Measurements from ENCODE around the gene PRR5L. TPM values are rescaled to one million over a fixed set of nuclear protein-coding genes. Genes with fewer than 3 reads are reported as not detected.
"Not testable (repeated sequence)": the region's sequence is repeated elsewhere in the genome, so short reads cannot be mapped to it uniquely, and the experiment has no call there.

Gene PRR5L
- total RNA-seq, 1 donor from 2014 or later, result 6.7 TPM

DNA sequence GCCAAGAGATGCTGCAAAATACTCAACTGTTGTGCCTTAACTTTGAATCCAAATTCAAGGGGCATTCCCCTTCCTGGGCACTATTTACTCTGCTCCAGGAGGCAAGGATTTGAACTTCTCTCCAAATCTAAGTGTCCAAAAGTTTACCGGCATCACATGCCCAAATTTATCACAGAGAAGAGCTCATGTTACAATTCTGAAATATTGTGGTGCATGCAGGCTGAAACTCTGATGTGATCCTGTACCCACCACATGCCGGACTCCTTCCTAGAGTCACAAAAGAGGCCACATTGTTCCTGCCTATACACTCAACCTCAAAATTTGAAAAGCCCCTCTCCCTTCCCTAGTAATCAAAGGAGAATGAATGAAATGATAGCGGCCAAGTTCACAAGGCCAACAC is 212.7 kb downstream of the PRR5L start:
- Mint-ChIP-seq H3K27ac (peak overlapping the region; percentile 99), H3K36me3 (peaks cover 4% of the 10 kb centered on the region), H3K9me3 (peaks cover 8% of the 10 kb centered on the region), H3K27me3 (ENCODE audit: low read depth) (peaks cover 3% of the 10 kb centered on the region), H3K4me3 (peak overlapping the region; percentile 100), H3K4me1 (peaks cover 30% of the 10 kb centered on the region)
- DNase-seq (ENCODE audit: low spot score in 2 of 2, unreplicated experiment in 2 of 2), result no peak
- TF ChIP-seq, protein P1, sequence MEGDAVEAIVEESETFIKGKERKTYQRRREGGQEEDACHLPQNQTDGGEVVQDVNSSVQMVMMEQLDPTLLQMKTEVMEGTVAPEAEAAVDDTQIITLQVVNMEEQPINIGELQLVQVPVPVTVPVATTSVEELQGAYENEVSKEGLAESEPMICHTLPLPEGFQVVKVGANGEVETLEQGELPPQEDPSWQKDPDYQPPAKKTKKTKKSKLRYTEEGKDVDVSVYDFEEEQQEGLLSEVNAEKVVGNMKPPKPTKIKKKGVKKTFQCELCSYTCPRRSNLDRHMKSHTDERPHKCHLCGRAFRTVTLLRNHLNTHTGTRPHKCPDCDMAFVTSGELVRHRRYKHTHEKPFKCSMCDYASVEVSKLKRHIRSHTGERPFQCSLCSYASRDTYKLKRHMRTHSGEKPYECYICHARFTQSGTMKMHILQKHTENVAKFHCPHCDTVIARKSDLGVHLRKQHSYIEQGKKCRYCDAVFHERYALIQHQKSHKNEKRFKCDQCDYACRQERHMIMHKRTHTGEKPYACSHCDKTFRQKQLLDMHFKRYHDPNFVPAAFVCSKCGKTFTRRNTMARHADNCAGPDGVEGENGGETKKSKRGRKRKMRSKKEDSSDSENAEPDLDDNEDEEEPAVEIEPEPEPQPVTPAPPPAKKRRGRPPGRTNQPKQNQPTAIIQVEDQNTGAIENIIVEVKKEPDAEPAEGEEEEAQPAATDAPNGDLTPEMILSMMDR (IDR thresholded peaks at IDR 0.05; ENCODE audit: unreplicated experiment), result no peak

DNA sequence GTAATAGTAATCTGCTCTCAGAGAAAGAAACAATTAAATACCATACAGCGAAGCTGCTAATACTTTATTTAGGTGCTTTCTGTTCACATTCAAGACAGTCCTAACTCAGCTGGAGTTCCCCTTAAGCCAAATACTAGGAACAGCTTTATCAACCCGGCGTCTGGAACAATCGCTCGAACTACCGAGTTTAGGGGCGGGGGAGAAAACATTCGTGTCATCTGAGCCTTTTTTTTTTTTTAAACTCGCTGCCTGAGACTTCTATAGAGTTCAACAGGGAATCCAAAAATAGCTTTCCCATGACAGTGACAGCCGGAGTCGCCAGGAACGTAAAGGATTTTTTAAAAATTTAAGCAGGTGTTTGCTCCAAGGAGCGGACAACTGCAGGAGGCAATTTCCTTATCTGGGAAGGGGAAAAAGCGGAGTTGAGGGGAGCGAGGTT is 213.1 kb downstream of the PRR5L start:
- TF ChIP-seq, protein P1 (IDR thresholded peaks at IDR 0.05; ENCODE audit: unreplicated experiment), result no peak
- Mint-ChIP-seq H3K4me1 (peaks cover 30% of the 10 kb centered on the region), H3K27me3 (ENCODE audit: low read depth) (peaks cover 7% of the 10 kb centered on the region), H3K36me3 (peaks cover 3% of the 10 kb centered on the region), H3K27ac (peak overlapping the region; percentile 99), H3K9me3 (peaks cover 13% of the 10 kb centered on the region), H3K4me3 (peak overlapping the region; percentile 100)
- no peak for DNase-seq (ENCODE audit: low spot score in 2 of 2, unreplicated experiment in 2 of 2)

DNA sequence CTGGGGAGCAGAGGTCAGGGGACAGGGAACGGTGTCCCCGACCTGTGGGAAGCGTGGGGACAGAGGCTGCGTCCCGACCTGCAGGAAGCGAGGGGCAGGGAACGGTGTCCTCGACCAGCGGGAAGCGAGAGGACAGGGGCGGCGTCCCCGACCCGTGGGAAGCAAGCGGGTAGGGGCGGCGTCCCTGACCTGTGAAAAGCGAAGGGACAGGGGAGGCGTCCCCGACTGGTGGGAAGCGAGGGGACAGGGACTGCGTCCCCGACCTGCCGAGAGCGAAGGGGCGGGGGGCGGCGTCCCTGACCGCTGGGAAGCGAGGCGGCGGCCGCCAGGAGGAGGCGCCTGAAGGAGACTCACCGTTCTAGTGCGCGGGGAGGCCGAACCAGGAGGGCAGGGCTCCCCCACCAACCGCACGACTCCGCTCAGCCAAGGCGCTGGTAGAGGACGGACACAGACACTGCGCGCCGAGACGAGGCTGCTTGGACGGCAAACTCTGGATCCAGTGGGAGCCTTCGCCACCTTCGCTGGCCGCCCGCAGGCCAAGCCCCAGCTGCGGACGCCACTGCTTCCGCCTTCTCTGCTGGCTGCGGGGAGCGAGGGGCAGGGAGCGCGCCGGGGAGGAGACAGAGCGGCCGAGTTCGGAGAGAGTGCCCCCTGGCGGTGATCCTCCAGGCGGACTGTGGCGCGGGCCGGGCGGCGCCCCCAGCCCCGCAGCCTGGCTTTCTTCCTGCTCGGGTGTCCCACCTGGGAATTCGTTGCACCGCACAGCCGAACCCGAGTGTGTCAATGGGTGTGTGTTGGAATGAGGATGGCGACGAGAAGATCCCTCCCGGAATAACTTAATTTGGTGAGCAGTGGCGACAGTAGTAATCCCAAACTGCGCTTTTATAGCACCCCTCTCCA is 213.9 kb downstream of the PRR5L start, which contains the start of gene TRAF6:
TSS of gene TRAF6 (minus strand) at position 579 of the 900 bp plus-strand sequence. CDS start 8,757 bp downstream, outside the sequence.
- Mint-ChIP-seq H3K27ac (peak within 1 kb of the TSS; percentile 99), H3K9me3 (peaks cover 13% of the 10 kb centered on the region), H3K4me1 (peaks cover 30% of the 10 kb centered on the region), H3K27me3 (ENCODE audit: low read depth) (peaks cover 13% of the 10 kb centered on the region), H3K36me3 (no peaks in the 10 kb centered on the region), H3K4me3 (peak within 1 kb of the TSS; percentile 100)
- peak; percentile 86 to 96 for DNase-seq (ENCODE audit: low spot score in 2 of 2, unreplicated experiment in 2 of 2)
- TF ChIP-seq, protein P1 (IDR thresholded peaks at IDR 0.05; ENCODE audit: unreplicated experiment), result peak; percentile 92

DNA sequence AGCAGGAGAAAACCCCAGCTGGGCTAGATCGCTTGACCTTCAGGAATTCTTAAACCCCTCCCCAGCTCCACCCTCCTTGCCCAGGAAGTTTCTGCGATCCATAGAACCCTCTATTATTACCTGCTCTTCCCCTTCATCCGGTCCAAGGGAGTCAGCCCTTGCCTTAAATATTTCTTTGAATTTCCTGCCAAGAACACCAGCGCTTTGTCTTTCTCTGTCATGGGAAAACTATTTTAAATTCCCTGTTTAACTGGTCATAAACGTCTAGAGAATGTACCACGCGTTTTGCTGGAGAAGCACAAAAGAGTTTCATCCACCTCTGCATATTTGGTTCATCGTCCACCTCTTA is 214.5 kb downstream of the PRR5L start:
- H3K27me3 Mint-ChIP-seq (ENCODE audit: low read depth), result peaks cover 19% of the 10 kb centered on the region
- peaks cover 13% of the 10 kb centered on the region for H3K9me3 Mint-ChIP-seq
- H3K4me3 Mint-ChIP-seq, result peak overlapping the region; percentile 100
- TF ChIP-seq, protein P1 (IDR thresholded peaks at IDR 0.05; ENCODE audit: unreplicated experiment), result no peak
- no peaks in the 10 kb centered on the region for H3K36me3 Mint-ChIP-seq
- peaks cover 29% of the 10 kb centered on the region for H3K4me1 Mint-ChIP-seq
- H3K27ac Mint-ChIP-seq, result peak overlapping the region; percentile 99
- DNase-seq (ENCODE audit: low spot score in 2 of 2, unreplicated experiment in 2 of 2), result no peak

DNA sequence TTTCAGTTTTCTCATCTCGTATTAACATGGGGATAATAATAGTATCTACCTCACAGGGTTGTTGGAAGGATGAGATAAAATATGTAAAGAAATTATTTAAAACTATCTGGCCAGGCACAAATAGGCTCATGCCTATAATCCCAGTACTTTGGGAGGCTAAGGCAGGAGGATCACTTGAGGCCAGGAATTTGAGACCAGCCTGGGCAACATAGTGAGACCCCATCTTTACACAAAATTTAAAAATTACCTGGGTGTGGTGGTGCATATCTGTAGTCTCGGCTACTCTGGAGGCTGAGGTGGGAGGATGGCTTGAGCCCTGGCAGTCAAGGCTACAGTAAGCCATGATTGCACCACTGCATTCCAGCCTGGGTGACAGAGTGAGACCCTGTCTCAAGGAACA is 215.0 kb downstream of the PRR5L start:
- H3K27ac Mint-ChIP-seq, result peak overlapping the region; percentile 99
- peaks cover 24% of the 10 kb centered on the region for H3K4me1 Mint-ChIP-seq
- H3K4me3 Mint-ChIP-seq, result peak overlapping the region; percentile 100
- DNase-seq (ENCODE audit: low spot score in 2 of 2, unreplicated experiment in 2 of 2); H3K36me3 Mint-ChIP-seq: not testable (repeated sequence)
- H3K9me3 Mint-ChIP-seq, result peaks cover 13% of the 10 kb centered on the region
- H3K27me3 Mint-ChIP-seq (ENCODE audit: low read depth), result peaks cover 23% of the 10 kb centered on the region

DNA sequence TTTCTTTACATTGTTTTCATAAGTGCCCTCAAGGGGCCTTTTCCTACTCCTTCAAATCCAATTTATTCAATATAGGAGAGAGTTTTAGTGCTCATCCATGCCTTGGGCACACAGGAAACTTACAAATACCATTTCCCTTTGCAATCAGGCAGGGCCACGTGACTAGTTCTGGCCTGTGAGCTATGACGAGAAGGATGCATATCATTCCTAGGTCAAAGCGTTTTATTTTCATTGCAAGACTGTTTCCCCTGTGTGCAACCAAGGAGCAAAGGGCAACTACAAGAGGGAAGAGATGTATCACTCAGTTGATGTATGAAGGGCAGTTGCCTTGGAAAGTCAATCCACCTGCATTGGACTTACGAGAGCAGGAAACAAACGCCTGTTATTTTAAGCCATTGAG is 215.9 kb downstream of the PRR5L start:
- Mint-ChIP-seq H3K4me1 (peaks cover 16% of the 10 kb centered on the region), H3K4me3 (no peak overlapping the region), H3K27me3 (ENCODE audit: low read depth) (peaks cover 29% of the 10 kb centered on the region), H3K36me3 (no peaks in the 10 kb centered on the region), H3K9me3 (peaks cover 13% of the 10 kb centered on the region), H3K27ac (no peak overlapping the region)
- TF ChIP-seq, protein P1 (IDR thresholded peaks at IDR 0.05; ENCODE audit: unreplicated experiment), result no peak
- DNase-seq (ENCODE audit: low spot score in 2 of 2, unreplicated experiment in 2 of 2), result no peak

All from mesothelial cell of epicardium (in vitro differentiated cells).